Lower leg skin (tissue), 4 donors: ENCODE data around the gene CUTA. TPM values are rescaled to one million over a fixed set of nuclear protein-coding genes. Genes with fewer than 3 reads are reported as not detected.

Source experiments
- DNase-seq, 2 donors: peaks; one replicate each; pipeline ENCODE4 v3.0.0-alpha.2; 2019; ENCODE audit warnings: low spot score in 2 of 2
- H3K4me3 ChIP-seq: fragments of 200-600 bp; sonication (generic); 2 replicates; pipeline ENCODE4 v1.5.1; 2017; ENCODE audit warnings: mild to moderate bottlenecking, low read depth; ENCODE audit not compliant: poor library complexity, severe bottlenecking
- CTCF ChIP-seq, 3 donors: fragments of 450-650 bp; IDR thresholded peaks; one replicate each; pipeline ENCODE4 v1.5.1; 2016; ENCODE audit warnings: antibody characterized with exemption in 3 of 3, mild to moderate bottlenecking in 3 of 3, moderate library complexity in 2 of 3
- POLR2A ChIP-seq, 2 donors: fragments of 450-650 bp; IDR thresholded peaks; one replicate each; pipeline ENCODE4 v1.6.1; 2016 to 2017; ENCODE audit warnings: antibody characterized with exemption in 2 of 2, mild to moderate bottlenecking in 1 of 2, moderate library complexity in 1 of 2
- WGBS, 2 donors: methylation state at CpG; one replicate each; pipeline ENCODE4 v1.1.5; 2018; 5-methylcytosine and 5-hydroxymethylcytosine counted together
- intact Hi-C: fragments of 100-400 bp; cut with DNase I; formaldehyde crosslinking; loops from one replicate; pipeline ENCODE4 v1.15.0; 2023; ENCODE audit warnings: low total_unique reads
- total RNA-seq, 4 donors: library from RNA; depleted of rRNA; stranded (reverse); fragments of >200 nt; gene quantifications; one replicate each; pipeline ENCODE4 v1.1.0, GENCODE V29; 2016

The CUTA gene
- 100 to 1,000 TPM in 3 of 4 donors, 10 to 100 TPM in 1; 96.5 to 162 (median 153) TPM for total RNA-seq

- WGBS, 2 donors: 0 to 1% methylated on average over 31 to 41 of the region's 51 CpGs
- intact Hi-C loops: no loop called here
Measured at GRCh38 chr6:33417903-33418689, at the start of gene CUTA. Gene CUTA, minus strand, starts transcription at chr6:33418107. Its CDS starts 107 bp downstream, at chr6:33418000.

GRCh38 chr6:33467091-33467490 lies 49.2 kb upstream of the CUTA start:
- 68 to 83% methylated on average over 7 of the region's 7 CpGs for WGBS, 2 donors
- intact Hi-C loops: no loop called here
- H3K4me3 ChIP-seq: no peak overlapping the region
- TF ChIP-seq POLR2A (IDR thresholded peaks at IDR 0.05) (no peak), CTCF (IDR thresholded peaks at IDR 0.05) (no peak)
- no peak for DNase-seq

More at GRCh38 chr6:33417903-33418689, at the start of gene CUTA:
- TF ChIP-seq POLR2A (IDR thresholded peaks at IDR 0.05): peak in 1 of 2 donors; percentile 8
- no peak for TF ChIP-seq CTCF (IDR thresholded peaks at IDR 0.05)
- peak; percentile 100 for DNase-seq
- peak within 1 kb of the TSS; percentile 30 for H3K4me3 ChIP-seq

- TF ChIP-seq POLR2A (IDR thresholded peaks at IDR 0.05): no peak
- no peak for TF ChIP-seq CTCF (IDR thresholded peaks at IDR 0.05)
- intact Hi-C loops: no loop called here
- H3K4me3 ChIP-seq: no peak overlapping the region
- DNase-seq: no peak
- WGBS, 2 donors: 90 to 91% methylated on average over 4 of the region's 4 CpGs
Measured at GRCh38 chr6:33466075-33466735, 48.3 kb upstream of the CUTA start.

GRCh38 chr6:33459226-33459625 lies 41.3 kb upstream of the CUTA start:
- DNase-seq: no peak
- H3K4me3 ChIP-seq: no peak overlapping the region
- TF ChIP-seq POLR2A (IDR thresholded peaks at IDR 0.05) (no peak), CTCF (IDR thresholded peaks at IDR 0.05) (no peak)
- intact Hi-C loops: loop anchor here (5.0 kb wide), 1 partner anchor 1943 kb away; no protein-coding TSS in a partner anchor
- WGBS, 2 donors: 92 to 100% methylated on average over 2 of the region's 2 CpGs

- intact Hi-C loops: loop anchor here (5.0 kb wide), 1 partner anchor 1944 kb away; no protein-coding TSS in a partner anchor
- DNase-seq: no peak
- TF ChIP-seq POLR2A (IDR thresholded peaks at IDR 0.05) (no peak), CTCF (IDR thresholded peaks at IDR 0.05) (no peak)
- 70 to 72% methylated on average over 3 of the region's 3 CpGs for WGBS, 2 donors
- H3K4me3 ChIP-seq: no peak overlapping the region
Measured at GRCh38 chr6:33458676-33459075, 40.8 kb upstream of the CUTA start.
